ENCODE data around the gene FBRS. TPM values are rescaled to one million over a fixed set of nuclear protein-coding genes. Genes with fewer than 3 reads are reported as not detected.

Gene FBRS
- total RNA-seq, 1 donor from 2014 or later = 27.8 TPM

DNA sequence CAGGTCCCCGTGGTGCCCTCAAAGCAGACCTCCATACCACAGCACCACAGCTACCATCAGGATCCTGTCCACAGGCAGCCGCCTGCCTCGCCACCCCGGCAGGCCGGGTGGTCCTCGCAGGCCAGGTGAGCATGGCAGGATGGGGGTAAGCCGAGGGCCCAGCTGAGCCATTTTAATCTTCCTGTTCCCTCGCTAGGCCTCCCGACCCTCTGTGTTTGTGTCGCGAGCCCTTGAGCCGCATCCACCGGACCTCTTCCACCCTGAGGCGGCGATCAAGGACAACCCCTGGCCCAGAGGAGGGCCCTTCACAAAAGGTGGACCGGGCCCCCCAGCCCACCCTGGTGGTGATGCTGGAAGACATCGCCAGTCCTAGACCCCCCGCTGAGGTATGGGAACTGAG lies 5.5 kb upstream of the FBRS start:
- Histone ChIP-seq H3K36me3 (peaks cover 44% of the 10 kb centered on the region), H3K27me3 (ENCODE audit: low read depth) (no peaks in the 10 kb centered on the region), H3K4me3 (peak overlapping the region; percentile 90), H3K27ac (replicated peaks) (no peak overlapping the region), H3K4me1 (peaks cover 43% of the 10 kb centered on the region), H3K9me3 (replicated peaks) (no peaks in the 10 kb centered on the region)
- TF ChIP-seq, protein P1, sequence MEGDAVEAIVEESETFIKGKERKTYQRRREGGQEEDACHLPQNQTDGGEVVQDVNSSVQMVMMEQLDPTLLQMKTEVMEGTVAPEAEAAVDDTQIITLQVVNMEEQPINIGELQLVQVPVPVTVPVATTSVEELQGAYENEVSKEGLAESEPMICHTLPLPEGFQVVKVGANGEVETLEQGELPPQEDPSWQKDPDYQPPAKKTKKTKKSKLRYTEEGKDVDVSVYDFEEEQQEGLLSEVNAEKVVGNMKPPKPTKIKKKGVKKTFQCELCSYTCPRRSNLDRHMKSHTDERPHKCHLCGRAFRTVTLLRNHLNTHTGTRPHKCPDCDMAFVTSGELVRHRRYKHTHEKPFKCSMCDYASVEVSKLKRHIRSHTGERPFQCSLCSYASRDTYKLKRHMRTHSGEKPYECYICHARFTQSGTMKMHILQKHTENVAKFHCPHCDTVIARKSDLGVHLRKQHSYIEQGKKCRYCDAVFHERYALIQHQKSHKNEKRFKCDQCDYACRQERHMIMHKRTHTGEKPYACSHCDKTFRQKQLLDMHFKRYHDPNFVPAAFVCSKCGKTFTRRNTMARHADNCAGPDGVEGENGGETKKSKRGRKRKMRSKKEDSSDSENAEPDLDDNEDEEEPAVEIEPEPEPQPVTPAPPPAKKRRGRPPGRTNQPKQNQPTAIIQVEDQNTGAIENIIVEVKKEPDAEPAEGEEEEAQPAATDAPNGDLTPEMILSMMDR (IDR thresholded peaks at IDR 0.05; ENCODE audit: borderline replicate concordance) = no peak
- intact Hi-C loops (cut with micrococcal nuclease) = no loop called here
- DNase-seq = no peak

DNA sequence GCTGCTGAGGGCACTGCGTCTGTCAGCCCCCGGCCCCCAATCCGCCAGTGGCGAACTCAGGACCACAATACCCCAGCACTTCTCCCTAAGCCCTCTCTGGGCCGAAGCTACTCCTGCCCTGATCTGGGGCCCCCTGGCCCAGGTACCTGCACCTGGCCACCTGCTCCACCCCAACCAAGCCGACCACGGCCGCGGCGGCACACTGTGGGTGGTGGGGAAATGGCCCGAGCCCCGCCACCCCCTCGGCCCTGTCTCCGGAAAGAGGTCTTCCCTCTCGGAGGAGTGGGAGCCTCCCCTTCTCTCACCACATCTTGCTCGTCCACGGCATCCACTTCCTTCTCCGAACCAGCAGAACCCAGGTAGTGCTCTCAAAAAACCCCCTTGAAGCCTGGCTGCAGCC lies 3.4 kb upstream of the FBRS start:
- Histone ChIP-seq H3K27me3 (ENCODE audit: low read depth) (no peaks in the 10 kb centered on the region), H3K27ac (replicated peaks) (no peak overlapping the region), H3K4me1 (peaks cover 49% of the 10 kb centered on the region), H3K36me3 (peaks cover 44% of the 10 kb centered on the region), H3K9me3 (replicated peaks) (no peaks in the 10 kb centered on the region), H3K4me3 (no peak overlapping the region)
- no peak for DNase-seq
- TF ChIP-seq, protein P1 (IDR thresholded peaks at IDR 0.05; ENCODE audit: borderline replicate concordance) = no peak
- intact Hi-C loops (cut with micrococcal nuclease) = no loop called here

DNA sequence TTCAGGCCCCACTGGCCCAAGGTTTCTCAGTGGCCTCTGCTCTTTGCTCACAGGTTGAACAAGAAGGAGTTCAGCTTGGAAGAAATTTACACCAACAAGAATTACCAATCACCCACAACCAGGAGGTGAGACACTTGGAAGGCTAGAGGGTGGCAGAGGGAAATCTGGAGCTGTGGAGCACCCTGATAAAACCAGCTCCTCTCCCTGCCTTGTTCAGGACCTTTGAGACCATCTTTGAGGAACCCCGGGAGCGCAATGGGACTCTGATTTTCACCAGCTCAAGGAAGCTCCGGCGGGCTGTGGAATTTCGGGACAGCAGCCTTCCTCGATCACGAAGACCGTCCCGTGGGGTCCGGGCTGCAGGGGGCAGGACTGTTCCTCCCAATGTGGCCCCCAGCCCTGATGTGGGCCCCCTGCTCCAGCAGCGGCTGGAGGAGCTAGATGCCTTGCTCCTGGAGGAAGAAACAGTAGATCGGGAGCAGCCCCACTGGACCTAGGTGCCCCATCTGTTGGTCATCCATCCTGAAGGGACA lies 2.4 kb upstream of the FBRS start:
- Histone ChIP-seq H3K36me3 (peaks cover 50% of the 10 kb centered on the region), H3K4me1 (peaks cover 53% of the 10 kb centered on the region), H3K27ac (replicated peaks) (peak overlapping the region; percentile 100), H3K9me3 (replicated peaks) (no peaks in the 10 kb centered on the region), H3K27me3 (ENCODE audit: low read depth) (no peaks in the 10 kb centered on the region), H3K4me3 (no peak overlapping the region)
- TF ChIP-seq, protein P1 (IDR thresholded peaks at IDR 0.05; ENCODE audit: borderline replicate concordance) = no peak
- no peak for DNase-seq
- intact Hi-C loops (cut with micrococcal nuclease) = no loop called here

DNA sequence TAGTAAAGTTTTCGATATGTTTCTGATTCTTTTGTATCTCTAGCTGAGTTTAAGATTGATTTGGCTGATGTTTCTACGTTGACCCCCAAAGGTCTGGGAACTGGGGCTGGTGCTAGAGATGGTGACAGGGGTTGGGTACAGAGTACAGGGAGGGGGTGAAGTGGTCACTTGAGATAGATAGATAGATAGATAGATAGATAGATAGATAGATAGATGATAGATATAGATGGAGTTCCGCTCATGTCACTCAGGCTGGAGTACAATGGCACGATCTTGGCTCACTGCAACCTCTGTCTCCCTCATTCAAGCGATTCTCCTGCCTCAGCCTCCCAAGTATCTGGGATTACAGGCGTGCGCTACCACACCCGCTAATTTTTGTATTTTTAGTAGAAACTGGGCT lies 1.8 kb upstream of the FBRS start:
- H3K4me1 ChIP-seq = peaks cover 53% of the 10 kb centered on the region

DNA sequence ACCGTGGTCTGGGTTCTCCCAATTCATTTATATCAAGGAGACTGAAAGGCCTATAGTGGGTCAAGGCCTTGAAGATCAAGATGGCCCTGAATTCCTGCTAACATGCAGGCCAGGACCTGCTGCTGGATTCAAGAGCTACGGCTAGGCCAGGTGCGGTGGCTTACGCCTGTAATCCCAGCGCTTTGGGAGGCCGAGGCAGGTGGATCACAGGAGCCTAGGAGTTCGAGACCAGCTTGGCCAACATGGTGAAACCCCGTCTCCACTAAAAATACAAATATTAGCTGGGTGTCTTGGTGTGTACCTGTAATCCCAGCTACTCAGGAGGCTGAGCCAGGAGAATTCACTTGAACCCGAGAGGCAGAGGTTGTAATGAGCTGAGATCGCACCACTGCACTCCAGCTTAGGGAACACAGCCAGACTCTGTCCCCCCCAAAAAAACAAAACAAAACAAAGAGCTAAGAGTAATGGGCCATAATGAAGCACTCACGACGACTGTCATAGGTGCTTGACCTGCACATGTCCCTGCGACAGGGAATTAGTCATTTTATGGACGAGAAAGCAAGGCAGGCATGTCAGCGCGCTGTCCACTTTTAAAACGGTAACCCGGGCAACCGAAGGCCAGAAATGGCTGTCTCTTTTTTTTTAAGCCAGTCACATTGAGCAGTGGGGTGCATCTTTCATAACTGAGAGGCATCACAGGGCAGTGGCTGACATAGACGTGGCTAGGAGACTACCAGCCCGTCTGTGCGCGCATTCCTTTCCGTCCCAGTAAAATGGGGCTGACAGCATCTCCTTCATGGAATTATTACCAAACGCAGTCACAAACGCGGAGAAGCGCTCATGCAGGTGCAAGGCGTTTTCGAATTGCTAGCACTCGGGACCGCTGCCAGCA lies 1.0 kb upstream of the FBRS start:
- H3K9me3 ChIP-seq (replicated peaks) = no peaks in the 10 kb centered on the region
- peak overlapping the region; percentile 100 for H3K27ac ChIP-seq (replicated peaks)
- H3K27me3 ChIP-seq (ENCODE audit: low read depth) = no peaks in the 10 kb centered on the region
- peaks cover 63% of the 10 kb centered on the region for H3K36me3 ChIP-seq
- intact Hi-C loops (cut with micrococcal nuclease) = no loop called here
- peaks cover 53% of the 10 kb centered on the region for H3K4me1 ChIP-seq
- TF ChIP-seq, protein P1 (IDR thresholded peaks at IDR 0.05; ENCODE audit: borderline replicate concordance) = no peak
- peak overlapping the region; percentile 88 for H3K4me3 ChIP-seq
- no peak for DNase-seq

More for the DNA sequence above, 1.8 kb upstream of the FBRS start:
- Histone ChIP-seq H3K27me3 (ENCODE audit: low read depth) (no peaks in the 10 kb centered on the region), H3K9me3 (replicated peaks) (no peaks in the 10 kb centered on the region), H3K27ac (replicated peaks) (peak overlapping the region; percentile 100), H3K36me3 (peaks cover 55% of the 10 kb centered on the region), H3K4me3 (no peak overlapping the region)
- intact Hi-C loops (cut with micrococcal nuclease) = no loop called here
- TF ChIP-seq, protein P1 (IDR thresholded peaks at IDR 0.05; ENCODE audit: borderline replicate concordance) = no peak
- no peak for DNase-seq

Measured in left ventricle myocardium inferior (tissue), 1 donor.